ENCODE data around the gene MSLN. TPM values are rescaled to one million over a fixed set of nuclear protein-coding genes. Genes with fewer than 3 reads are reported as not detected.

The MSLN gene
- total and polyA plus RNA-seq, 9 of the 15 experiments (the other 6 are each of a cell fraction or from before 2014, with no cell fraction given): not detected

DNA sequence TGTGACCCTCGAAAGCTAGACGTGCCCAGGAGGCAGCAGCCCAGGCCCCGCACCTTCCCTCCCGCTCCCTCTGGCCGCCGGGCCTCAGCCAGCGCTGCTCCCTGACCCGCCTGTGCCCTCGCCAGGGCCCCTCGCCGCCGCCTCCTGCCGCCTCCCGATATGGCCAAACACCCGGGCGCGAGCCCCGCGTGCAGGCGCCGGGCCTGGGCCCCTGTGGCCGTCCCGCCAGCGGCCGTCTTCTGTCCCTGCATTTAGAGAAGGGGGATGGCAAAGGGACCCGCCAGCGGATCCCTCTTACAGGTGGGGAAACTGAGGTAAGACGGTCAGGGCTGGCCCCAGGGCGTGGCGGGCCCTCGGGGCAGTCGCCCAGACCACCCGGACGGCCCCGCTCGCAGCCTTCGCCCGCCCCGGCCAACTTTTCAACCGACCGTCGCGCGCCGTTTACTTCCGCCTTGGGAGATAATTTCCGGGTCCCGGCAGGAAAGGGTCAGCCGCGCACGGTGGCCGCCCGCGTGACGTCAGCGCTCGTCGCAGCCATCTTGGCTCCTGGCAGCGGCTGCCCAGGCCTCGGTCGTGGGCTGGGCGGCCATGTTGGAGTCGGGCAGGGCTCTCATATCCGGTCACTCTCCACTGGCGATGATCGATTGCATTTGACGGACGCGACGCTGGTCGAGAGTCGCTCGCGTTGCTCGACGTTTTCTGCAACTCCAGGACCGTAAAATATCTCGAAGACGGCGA, 47.0 kb downstream of the MSLN start (continued):
- TF ChIP-seq ZNF277 (CRISPR knock-in tag; IDR thresholded peaks at IDR 0.05; ENCODE audit: borderline replicate concordance) (no peak), ETV5 (CRISPR knock-in tag; IDR thresholded peaks at IDR 0.05; ENCODE audit: low read depth) (peak; percentile 96), ZNF699 (CRISPR knock-in tag; IDR thresholded peaks at IDR 0.05; ENCODE audit: insufficient replicate concordance) (no peak), NCOA4 (IDR thresholded peaks at IDR 0.05; ENCODE audit: partially characterized antibody) (no peak), MBD2 (IDR thresholded peaks at IDR 0.05; ENCODE audit: borderline replicate concordance, low read depth) (no peak; the same call in 1 of the 2 replicates), RB1 (IDR thresholded peaks at IDR 0.05; ENCODE audit: low read depth) (peak; percentile 85), RERE (CRISPR knock-in tag; IDR thresholded peaks at IDR 0.05; ENCODE audit: borderline replicate concordance) (0 out of 2 replicates have a peak, but pooled peaks have one; percentile 77), KLF6 (CRISPR knock-in tag; IDR thresholded peaks at IDR 0.05; ENCODE audit: borderline replicate concordance) (no peak), CSDE1 (IDR thresholded peaks at IDR 0.05) (peak in 1 of 2 experiments; percentile 94; a peak in 3 of 4 replicates), RBM17 (IDR thresholded peaks at IDR 0.05; ENCODE audit: borderline replicate concordance, low read depth, low read length) (no peak), SREBF1 (IDR thresholded peaks at IDR 0.05; ENCODE audit: borderline replicate concordance, low read depth, low read length) (no peak), MIER1 (IDR thresholded peaks at IDR 0.05; ENCODE audit: low read depth) (no peak), WHSC1 (IDR thresholded peaks at IDR 0.05; ENCODE audit: low read length) (no peak), ILK (tag; IDR thresholded peaks at IDR 0.05; ENCODE audit: borderline replicate concordance, low read depth) (no peak), MAZ (CRISPR knock-in tag; conservative IDR thresholded peaks at IDR 0.05 in 1 of 2, IDR thresholded peaks at IDR 0.05 in 1 of 2) (peak; percentile 71 to 77; a peak in 3 of 4 replicates), SP1 (CRISPR knock-in tag; IDR thresholded peaks at IDR 0.05) (peak; percentile 81), POLR2H (tag; IDR thresholded peaks at IDR 0.05; ENCODE audit: low read depth) (no peak; the same call in 1 of the 2 replicates), MAFK (IDR thresholded peaks at IDR 0.05; ENCODE audit: low read length) (peak; percentile 30; the same call in 1 of the 2 replicates), FOXJ2 (tag; IDR thresholded peaks at IDR 0.05) (no peak)
- TF ChIP-seq, protein P1, sequence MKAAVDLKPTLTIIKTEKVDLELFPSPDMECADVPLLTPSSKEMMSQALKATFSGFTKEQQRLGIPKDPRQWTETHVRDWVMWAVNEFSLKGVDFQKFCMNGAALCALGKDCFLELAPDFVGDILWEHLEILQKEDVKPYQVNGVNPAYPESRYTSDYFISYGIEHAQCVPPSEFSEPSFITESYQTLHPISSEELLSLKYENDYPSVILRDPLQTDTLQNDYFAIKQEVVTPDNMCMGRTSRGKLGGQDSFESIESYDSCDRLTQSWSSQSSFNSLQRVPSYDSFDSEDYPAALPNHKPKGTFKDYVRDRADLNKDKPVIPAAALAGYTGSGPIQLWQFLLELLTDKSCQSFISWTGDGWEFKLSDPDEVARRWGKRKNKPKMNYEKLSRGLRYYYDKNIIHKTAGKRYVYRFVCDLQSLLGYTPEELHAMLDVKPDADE (conservative IDR thresholded peaks at IDR 0.05; ENCODE audit: control insufficient read depth, low read depth, low read length): peak; percentile 90
